Frontal cortex (tissue), 4 donors: ENCODE data around the gene FOXK1. TPM values are rescaled to one million over a fixed set of nuclear protein-coding genes. Genes with fewer than 3 reads are reported as not detected.

Experiments used
- DNase-seq, 2 donors: peaks; one replicate each; pipeline ENCODE4 v3.0.0; 2012; ENCODE audit warnings: low spot score in 2 of 2
- FAIRE-seq: peaks from 2 replicates; lab custom pipeline; 2012; peaks lifted over from hg19 to GRCh38; lab: Jason Lieb, UNC
- total RNA-seq: library from RNA; depleted of rRNA; stranded (reverse); fragments of >200 nt; gene quantifications from one replicate; pipeline ENCODE4 v1.2.3, GENCODE V29; 2014
- donor health status: control.
- donor health status: control.
- donor health status: control.

FOXK1 gene
- total RNA-seq, 1 donor from 2014 or later = 17.5 TPM

GRCh38 chr7:4775250-4775847 is 93.3 kb downstream of the FOXK1 start, which contains the start of gene AP5Z1:
Gene AP5Z1, plus strand, starts transcription at chr7:4775623. Its CDS starts 93 bp downstream, at chr7:4775716.
- DNase-seq = peak; percentile 99
- no peak for FAIRE-seq

DNA sequence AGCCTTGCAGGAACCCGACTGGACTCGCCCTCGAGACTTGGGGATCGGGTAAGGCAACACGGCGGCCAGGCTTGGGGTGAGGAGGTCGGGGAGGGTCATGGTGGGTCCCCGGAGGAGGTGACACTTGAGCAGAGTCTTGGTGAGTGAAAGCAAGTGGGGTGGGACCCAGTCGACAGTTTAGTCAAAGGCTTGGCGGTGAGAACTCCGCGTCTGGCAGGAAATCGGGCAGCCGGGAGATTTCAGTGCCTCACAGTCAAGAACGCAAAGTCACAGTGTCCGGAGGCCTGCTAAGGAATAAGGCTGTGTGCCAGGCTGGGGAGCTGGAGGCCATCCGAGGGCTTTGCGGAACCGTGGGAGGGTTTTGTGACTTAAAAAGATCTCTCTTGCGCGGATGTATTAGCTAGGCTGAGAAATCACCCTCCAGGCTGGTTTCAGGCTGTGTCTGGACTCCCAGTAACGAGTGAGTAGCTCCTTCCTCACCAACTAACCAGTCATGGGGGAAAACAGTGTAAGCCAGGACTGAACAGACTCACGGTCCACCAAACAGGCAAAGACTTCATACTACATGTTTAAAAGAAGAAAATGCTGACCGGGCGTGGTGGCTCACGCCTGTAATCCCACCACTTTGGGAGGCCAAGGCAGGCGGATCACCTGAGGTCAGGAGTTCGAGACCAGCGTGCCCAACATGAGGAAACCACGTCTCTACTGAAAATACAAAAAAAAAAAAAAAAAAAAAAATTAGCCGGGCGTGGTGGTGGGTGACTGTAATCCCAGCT is 93.9 kb downstream of the FOXK1 start:
- DNase-seq (no peak), FAIRE-seq (no peak)

GRCh38 chr7:4779118-4779517 is 97.0 kb downstream of the FOXK1 start:
- FAIRE-seq = peak; percentile 99
- DNase-seq = no peak

DNA sequence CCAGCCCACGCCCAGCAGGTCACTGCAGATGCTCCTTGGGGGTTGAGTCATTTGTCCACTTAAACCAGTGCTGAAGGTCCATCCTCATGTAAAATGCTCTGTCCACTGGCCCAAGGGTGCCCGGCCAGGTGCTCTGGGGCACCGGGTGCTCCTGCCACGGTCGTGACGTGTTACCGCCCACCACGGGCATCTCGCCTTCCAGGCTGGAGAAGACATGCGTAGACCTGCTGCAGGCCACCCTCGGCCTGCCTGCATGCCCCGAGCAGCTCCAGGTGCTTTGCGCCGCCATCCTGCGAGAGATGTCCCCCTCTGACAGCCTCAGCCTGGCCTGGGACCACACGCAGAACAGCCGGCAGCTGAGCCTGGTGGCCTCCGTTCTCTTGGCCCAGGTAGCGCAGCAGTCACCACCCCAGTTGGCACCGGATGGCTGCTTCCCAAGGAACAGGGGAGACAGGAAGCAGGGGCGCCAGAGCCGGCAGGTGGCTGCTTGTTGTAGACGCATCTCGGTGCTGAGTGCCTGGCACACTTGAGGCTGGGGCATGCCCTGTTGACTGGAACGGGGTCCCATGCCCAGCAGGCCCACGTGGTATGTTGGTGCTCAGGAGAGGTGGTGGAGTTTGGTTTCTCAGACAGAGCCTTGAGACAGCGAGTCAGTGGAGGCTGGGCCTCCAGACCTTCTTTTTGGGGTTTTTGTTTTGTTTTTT is 99.4 kb downstream of the FOXK1 start:
- FAIRE-seq = no peak
- no peak for DNase-seq

DNA sequence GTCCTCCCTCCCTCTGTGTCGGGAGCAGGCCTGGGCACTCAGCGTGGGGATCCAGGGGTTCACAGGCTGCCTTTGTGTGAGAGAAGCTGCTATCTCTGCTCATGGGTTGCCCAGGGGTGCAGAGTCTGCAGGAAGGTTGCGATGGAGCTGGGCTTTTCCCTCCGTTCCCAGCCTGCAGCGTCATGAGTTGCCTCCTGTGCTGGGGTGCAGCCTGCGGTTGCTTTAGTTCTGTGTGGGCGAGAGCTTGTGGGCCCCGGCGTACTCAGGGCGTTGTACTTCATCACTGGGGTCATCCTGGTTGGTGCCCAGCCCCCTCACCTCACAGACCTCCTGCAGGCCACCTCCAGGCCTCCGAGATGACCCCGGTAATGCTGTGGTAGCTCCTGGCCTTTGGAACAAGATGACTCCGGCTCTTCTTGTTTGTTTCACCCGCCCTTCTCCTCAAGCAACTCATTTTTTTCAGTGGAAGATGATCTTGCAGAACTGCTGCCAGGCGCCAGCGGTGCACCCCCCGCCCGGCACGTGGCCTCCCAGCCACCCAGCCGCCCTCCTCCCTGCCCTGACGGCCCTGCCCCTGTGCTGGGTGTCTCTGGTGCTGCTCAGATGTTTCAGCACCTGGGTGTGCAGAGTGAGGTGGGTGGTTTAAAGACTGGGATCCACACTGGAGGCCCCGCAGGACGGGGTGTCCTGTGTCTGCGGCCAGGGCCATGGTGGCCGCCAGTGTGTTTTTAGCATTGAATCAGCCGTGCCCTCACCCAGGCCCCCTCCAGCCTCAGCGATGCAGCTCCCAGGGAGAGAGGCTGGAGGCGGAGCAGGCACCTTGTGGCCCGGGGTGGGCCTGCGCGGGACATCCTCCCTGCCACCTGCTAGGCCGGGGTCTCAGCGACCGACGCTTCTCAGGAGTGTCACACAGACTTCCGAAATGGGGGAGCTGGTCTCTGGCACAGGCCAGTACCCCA is 100.5 kb downstream of the FOXK1 start:
- no peak for FAIRE-seq

DNA sequence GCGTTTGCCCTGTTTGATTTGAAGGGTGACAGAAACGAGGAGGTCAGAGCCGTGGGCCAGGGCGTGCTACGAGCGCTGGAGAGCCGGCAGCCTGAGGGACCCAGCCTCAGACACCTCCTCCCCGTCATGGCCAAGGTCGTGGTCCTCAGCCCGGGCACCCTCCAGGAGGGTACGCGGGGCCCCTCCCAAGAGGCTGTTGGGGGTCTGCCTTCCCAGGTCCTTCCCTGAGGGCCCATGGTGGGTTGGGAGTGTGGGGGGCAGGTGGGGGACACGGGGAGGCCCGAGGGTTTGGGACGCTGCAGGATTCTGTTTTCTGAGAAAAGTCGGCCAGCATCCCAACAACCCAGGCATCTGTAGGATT is 101.2 kb downstream of the FOXK1 start:
- DNase-seq (no peak), FAIRE-seq (no peak)

More for the DNA sequence above, 100.5 kb downstream of the FOXK1 start:
- DNase-seq = no peak

- DNase-seq (no peak), FAIRE-seq (no peak)
Measured at GRCh38 chr7:4783762-4784351, 101.8 kb downstream of the FOXK1 start.

DNA sequence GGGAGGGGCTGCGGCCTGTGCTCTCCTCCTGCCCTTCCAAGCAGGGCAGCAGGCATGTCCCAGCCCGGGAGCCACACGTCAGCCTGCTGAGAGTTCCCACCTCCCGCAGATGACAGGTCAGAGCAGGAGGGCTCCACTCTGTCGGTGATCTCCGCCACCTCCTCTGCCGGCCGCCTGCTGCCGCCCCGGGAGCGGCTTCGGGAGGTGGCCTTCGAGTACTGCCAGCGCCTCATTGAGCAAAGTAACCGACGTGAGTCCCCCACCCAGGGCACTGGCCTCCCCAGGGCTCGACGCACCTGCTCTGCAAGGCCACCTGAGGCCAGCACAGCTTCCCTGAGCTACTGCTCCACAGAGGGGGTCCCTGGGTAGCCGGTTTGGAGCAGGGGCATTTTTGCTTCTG is 102.7 kb downstream of the FOXK1 start:
- FAIRE-seq (no peak), DNase-seq (no peak)

- FAIRE-seq (no peak), DNase-seq (no peak)
Measured at GRCh38 chr7:4785371-4785770, 103.3 kb downstream of the FOXK1 start.

GRCh38 chr7:4786015-4786414 is 103.9 kb downstream of the FOXK1 start:
- no peak for FAIRE-seq

DNA sequence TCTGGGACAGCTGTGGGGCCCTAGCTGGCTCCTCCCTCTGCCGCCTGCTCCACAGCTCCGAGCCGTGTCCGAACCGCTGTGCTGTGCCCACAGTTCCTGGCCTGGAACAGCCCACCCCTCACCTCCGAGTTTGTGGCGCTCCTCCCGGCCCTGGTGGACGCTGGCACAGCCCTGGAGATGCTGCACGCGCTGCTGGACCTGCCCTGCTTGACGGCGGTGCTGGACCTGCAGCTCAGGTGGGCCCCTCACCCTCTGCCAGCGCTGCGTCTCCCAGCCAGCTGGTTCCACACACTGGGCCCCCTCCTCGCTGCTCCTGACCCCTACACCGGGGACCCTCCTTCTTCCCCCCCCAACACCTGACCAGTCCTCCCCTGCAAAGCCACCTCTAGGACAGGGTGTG is 105.4 kb downstream of the FOXK1 start:
- FAIRE-seq (no peak), DNase-seq (no peak)

More at GRCh38 chr7:4786015-4786414, 103.9 kb downstream of the FOXK1 start:
- no peak for DNase-seq

GRCh38 chr7:4787947-4788626 is 106.0 kb downstream of the FOXK1 start:
- DNase-seq (peak in 1 of 2 donors; percentile 22), FAIRE-seq (no peak)

GRCh38 chr7:4788627-4789189 is 106.6 kb downstream of the FOXK1 start:
- DNase-seq (peak in 1 of 2 donors; percentile 26), FAIRE-seq (no peak)

- no peak for FAIRE-seq
- peak in 1 of 2 donors; percentile 21 for DNase-seq
Measured at GRCh38 chr7:4789194-4790077, 107.3 kb downstream of the FOXK1 start.

- DNase-seq (peak in 1 of 2 donors; percentile 27), FAIRE-seq (no peak)
Measured at GRCh38 chr7:4790078-4790465, 108.0 kb downstream of the FOXK1 start.

GRCh38 chr7:4790516-4790991 is 108.5 kb downstream of the FOXK1 start:
- DNase-seq (peak in 1 of 2 donors; percentile 19), FAIRE-seq (no peak)

DNA sequence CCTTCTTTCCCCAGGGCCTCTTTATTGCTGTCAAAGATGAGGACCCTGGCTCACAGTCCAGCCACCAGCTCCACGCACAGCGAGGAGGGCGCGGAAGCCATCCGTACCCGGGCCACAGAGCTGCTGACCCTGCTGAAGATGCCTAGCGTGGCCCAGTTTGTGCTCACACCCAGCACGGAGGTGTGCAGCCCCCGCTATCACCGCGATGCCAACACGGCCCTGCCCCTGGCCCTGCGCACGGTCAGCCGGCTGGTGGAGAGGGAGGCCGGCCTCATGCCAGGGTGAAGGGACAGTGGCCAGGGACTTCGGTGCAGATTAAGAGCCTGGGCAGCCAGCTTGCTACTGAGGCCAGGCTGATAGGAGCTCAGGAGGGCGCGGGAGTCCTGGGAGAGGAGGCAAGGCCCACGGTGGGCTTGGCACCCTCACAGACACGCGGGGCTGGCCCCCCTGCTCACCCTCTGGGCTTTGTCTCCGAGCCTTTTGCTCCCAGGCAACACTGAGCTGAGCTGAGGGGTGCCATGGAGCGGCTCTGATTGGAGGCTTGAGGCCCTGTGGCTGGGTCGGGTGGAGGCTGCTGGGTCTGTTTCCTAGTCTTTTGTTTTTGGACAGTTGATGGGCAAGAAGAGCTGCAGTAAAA is 109.1 kb downstream of the FOXK1 start:
- peak in 1 of 2 donors; percentile 24 for DNase-seq
- FAIRE-seq = no peak
